Mucosa of descending colon (tissue), 3 donors: ENCODE results near the gene METTL24. TPM values are rescaled to one million over a fixed set of nuclear protein-coding genes. Genes with fewer than 3 reads are reported as not detected.

ENCODE experiments used
- ATAC-seq: fragments of 200-7000 bp; cut with Tn5 transposase; one replicate; pipeline ENCODE4 v1.9.1; 2020; ENCODE audit warnings: mild to moderate bottlenecking, moderate library complexity
- DNase-seq, 3 donors: peaks; one replicate each; pipeline ENCODE4 v3.0.0-alpha.2; 2020
- H3K36me3 ChIP-seq: fragments of 200-600 bp; one replicate; pipeline ENCODE4 v1.8.0; 2021; ENCODE audit warnings: low read depth, mild to moderate bottlenecking
- H3K4me1 ChIP-seq: fragments of 200-600 bp; one replicate; pipeline ENCODE4 v1.8.0; 2021; ENCODE audit warnings: low read depth, mild to moderate bottlenecking
- H3K4me3 ChIP-seq: fragments of 200-600 bp; one replicate; pipeline ENCODE4 v1.8.0; 2021; ENCODE audit warnings: mild to moderate bottlenecking
- H3K9me3 ChIP-seq: fragments of 200-600 bp; one replicate; pipeline ENCODE4 v1.8.0; 2021; ENCODE audit warnings: mild to moderate bottlenecking
- intact Hi-C, 2 donors: fragments of 100-400 bp; cut with DNase I in 1 of 2; cut with micrococcal nuclease in 1 of 2; formaldehyde crosslinking; loops; one replicate each; pipeline versions ENCODE4 v1.11.0 to v1.11.1; 2022; cut with DNase I, micrococcal nuclease
- total RNA-seq, 3 donors: library from RNA; stranded (reverse); fragmentation: NEBNext Ultra II Directional in 2 of 3; extraction: Animal tissue kit (Norgen Biotek cat#: 25700) in 2 of 3; gene quantifications; one replicate each; pipeline versions ENCODE4 v1.2.1 to v1.2.4, GENCODE V29; 2021 to 2023
- TF ChIP-seq, protein P1 (sequence below): fragments of 200-600 bp; IDR thresholded peaks from one replicate; pipeline ENCODE4 v1.8.0; 2022; ENCODE audit warnings: antibody characterized with exemption, mild to moderate bottlenecking
- donor health status: DM: no; HTN: no; CAD: no; lungs with moderate emphysema.
- donor health status: DM: no; HTN: no; CAD: no.
- donor health status: DM: no; HTN: yes; CAD: no.

METTL24 gene
- total RNA-seq, 3 donors from 2014 or later: 0.43 to 23.5 (median 1.2) TPM

DNA sequence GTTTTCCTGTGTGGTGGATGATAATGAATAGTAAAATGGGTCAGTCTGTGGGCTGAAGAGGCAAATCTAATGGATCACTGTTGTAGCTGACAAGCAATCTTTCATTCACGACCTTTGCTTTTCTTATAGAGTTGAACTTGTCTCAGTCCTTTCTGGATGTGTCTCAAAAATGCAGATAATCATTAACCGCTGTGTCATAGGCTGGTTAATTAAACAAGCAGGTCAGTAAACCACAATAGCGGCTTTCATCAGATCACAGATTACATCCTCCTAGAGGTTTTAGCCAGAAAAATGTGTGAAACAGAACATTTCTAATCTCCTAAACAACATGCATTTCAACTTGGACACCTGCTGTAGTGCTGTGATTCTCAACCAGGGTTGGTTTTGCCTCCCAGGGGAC lies 2.5 kb upstream of the METTL24 start:
- peaks cover 3% of the 10 kb centered on the region for H3K4me1 ChIP-seq
- TF ChIP-seq, protein P1, sequence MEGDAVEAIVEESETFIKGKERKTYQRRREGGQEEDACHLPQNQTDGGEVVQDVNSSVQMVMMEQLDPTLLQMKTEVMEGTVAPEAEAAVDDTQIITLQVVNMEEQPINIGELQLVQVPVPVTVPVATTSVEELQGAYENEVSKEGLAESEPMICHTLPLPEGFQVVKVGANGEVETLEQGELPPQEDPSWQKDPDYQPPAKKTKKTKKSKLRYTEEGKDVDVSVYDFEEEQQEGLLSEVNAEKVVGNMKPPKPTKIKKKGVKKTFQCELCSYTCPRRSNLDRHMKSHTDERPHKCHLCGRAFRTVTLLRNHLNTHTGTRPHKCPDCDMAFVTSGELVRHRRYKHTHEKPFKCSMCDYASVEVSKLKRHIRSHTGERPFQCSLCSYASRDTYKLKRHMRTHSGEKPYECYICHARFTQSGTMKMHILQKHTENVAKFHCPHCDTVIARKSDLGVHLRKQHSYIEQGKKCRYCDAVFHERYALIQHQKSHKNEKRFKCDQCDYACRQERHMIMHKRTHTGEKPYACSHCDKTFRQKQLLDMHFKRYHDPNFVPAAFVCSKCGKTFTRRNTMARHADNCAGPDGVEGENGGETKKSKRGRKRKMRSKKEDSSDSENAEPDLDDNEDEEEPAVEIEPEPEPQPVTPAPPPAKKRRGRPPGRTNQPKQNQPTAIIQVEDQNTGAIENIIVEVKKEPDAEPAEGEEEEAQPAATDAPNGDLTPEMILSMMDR: no peak
- intact Hi-C loops: no loop called here
- DNase-seq: no peak
- ATAC-seq: no peak
- no peak overlapping the region for H3K4me3 ChIP-seq
- H3K9me3 ChIP-seq: no peaks in the 10 kb centered on the region
- no peaks in the 10 kb centered on the region for H3K36me3 ChIP-seq

DNA sequence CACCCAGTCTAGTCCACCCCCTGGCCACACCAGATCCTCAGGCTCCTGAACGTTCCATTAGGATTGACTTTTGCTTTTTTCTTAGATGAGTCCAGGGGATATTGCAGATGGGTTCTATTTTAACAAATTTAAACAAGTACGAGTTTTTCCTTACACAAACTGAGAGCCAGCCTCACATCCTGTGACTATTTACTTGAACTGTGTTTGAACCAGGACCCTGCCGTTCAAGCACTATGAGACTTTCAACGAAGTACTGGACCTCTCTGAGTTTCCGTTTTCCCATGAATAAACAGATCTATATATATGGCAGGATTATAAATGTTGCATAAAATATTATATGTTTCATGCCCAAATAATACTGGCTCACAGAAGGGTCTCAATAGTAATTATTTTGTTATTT lies 1.4 kb upstream of the METTL24 start:
- intact Hi-C loops: no loop called here
- Histone ChIP-seq H3K4me3 (no peak overlapping the region), H3K4me1 (peaks cover 3% of the 10 kb centered on the region), H3K9me3 (no peaks in the 10 kb centered on the region), H3K36me3 (no peaks in the 10 kb centered on the region)
- DNase-seq (no peak), ATAC-seq (no peak)
- TF ChIP-seq, protein P1: no peak

DNA sequence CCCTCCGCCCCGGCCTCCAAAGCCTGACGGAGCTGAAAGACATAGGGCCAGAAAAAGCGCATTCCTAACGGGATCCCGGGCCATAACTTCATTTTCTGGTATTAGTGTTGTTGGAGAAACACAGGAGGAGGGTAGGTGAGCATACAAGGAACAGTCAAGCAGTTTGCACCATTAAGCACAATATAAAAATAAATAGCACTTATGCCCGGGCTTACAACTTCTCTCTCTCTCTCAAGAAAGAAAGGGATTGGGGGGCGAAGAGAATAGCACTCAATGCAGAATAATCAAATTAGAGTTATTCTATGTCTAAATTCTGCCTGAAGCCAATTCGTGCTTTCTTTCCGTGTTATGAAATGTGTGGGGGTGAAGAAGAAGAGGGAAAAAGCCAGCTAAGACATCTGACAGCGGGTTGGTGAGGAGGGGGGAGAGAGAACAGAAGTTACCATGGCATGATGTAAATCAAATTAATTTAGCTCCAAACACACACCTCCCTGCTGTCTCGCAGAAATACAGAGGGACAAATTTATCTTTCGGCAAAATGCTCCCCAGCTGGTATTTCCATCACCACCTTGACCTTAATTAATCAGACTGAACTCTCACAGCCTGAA lies 508 bp upstream of the METTL24 start:
- no peaks in the 10 kb centered on the region for H3K36me3 ChIP-seq
- intact Hi-C loops: no loop called here
- peaks cover 3% of the 10 kb centered on the region for H3K4me1 ChIP-seq
- no peak overlapping the region for H3K4me3 ChIP-seq
- H3K9me3 ChIP-seq: no peaks in the 10 kb centered on the region
- TF ChIP-seq, protein P1: no peak
- no peak for ATAC-seq
- DNase-seq: no peak

DNA sequence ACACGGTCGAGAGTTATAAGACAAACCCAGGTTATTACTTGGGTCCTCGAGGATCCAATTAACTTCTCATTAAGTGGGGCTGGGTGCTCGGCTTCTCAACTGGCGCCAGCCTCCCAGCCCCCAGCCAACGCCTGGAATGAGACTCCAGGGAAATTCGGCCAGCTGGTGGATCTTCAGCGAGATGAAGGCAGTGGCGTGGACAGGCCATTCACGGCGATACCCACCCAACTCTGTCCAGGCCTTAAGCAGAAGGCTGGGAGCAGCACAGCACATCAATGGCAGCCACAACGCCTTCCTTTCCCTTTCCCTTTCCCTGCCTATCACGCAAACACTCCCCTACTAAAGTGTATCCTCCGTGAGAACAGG lies 868 bp downstream of the METTL24 start:
- intact Hi-C loops: no loop called here
- no peaks in the 10 kb centered on the region for H3K9me3 ChIP-seq
- TF ChIP-seq, protein P1: no peak
- H3K4me1 ChIP-seq: peaks cover 3% of the 10 kb centered on the region
- H3K4me3 ChIP-seq: no peak overlapping the region
- DNase-seq (no peak), ATAC-seq (peak; percentile 38)
- no peaks in the 10 kb centered on the region for H3K36me3 ChIP-seq

DNA sequence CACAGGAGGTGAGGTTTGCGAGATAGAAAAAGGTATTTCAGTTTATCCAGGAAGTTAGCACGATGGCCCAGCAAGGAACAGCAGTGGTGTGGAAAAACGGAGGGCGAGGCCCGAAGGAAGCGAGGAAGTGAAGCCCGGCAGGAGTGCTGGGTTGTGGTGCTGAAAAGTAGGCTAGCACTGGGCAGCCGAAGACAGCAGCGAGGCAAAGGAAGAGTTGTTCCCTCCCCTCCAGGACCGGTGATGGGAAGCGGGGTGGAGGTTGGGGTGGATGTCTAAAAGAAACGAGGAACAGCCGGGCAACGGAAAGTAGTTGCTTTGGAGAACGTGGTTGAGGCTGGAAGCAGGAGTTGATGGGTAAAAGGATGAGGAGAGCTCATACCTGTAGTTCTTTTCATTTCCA lies 1.4 kb downstream of the METTL24 start:
- H3K4me3 ChIP-seq: no peak overlapping the region
- TF ChIP-seq, protein P1: no peak
- H3K4me1 ChIP-seq: peaks cover 3% of the 10 kb centered on the region
- intact Hi-C loops: no loop called here
- DNase-seq (no peak), ATAC-seq (no peak)
- no peaks in the 10 kb centered on the region for H3K36me3 ChIP-seq
- H3K9me3 ChIP-seq: no peaks in the 10 kb centered on the region

DNA sequence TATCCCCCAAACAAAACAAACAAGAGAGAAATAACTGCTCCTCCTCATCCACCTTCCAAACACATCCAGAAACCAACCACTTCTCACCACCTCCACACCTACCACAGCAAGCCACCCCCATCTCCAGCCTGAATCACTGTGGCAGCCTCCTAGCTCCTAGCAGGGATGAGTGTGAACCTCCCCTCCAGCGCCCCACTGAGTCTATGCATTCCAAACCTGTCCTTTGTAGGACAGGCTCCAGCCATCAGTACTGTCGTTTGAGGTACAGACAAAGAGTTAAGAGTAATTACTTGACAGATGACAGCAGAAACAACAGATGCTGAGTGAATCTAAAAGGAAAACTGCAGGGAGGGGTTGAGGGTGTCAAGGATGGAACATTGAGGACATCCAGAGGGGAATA lies 2.4 kb downstream of the METTL24 start:
- no peak for DNase-seq
- no peaks in the 10 kb centered on the region for H3K9me3 ChIP-seq
- TF ChIP-seq, protein P1: no peak
- intact Hi-C loops: no loop called here
- no peaks in the 10 kb centered on the region for H3K36me3 ChIP-seq
- ATAC-seq: no peak
- peaks cover 3% of the 10 kb centered on the region for H3K4me1 ChIP-seq
- no peak overlapping the region for H3K4me3 ChIP-seq
